Activated CD4-positive, CD25-positive, alpha-beta regulatory T cell treated with anti-CD3 and anti-CD28 coated beads, Interleukin-2, amount 50 U/mL, for 16 hours (primary cell): ENCODE measurements around the gene ZNF202.

ENCODE experiments used
- DNase-seq: peaks from one replicate; pipeline ENCODE4 v3.0.0-alpha.2; 2020; ENCODE audit warnings: low read depth, low spot score

The ZNF202 gene

DNA sequence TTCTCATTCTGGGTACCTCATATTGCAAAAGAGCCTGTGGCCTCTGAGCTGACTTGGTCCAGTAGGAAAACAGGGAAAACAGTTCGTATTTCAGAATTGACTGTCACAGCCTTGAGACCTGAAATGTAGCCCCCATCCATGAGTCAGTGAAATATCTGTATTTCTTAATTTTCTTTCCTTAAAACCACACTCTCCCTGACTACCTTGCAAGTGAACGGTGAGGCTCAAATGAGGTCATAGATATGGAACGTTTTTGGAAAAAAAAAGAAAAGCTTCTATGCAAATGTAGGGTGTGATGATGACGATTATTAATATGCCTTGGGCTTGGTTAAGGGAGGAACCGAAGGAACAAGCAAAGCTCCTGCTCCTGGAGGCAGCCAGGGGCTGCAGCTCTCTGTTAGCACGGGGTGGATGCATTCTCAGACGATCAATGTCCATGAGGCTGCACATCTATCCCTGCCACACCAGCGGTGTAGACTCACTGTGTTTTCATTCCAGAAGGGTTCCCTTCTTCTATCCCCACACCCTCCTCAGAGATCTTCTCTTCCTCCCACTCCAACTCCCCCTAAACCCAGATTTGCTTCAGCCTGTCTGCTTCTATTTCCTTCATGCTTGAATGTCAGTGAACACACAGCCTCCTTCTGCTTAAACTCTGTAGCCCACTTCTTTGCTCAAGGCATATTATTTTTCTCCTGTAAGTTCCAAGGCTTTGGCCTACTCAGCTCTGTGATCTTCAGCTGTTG is 57.9 kb downstream of the ZNF202 start:
- no peak for DNase-seq

- DNase-seq = no peak
Measured at GRCh38 chr11:123682696-123683410, 58.6 kb downstream of the ZNF202 start.

GRCh38 chr11:123681030-123681429 is 60.4 kb downstream of the ZNF202 start:
- no peak for DNase-seq

DNA sequence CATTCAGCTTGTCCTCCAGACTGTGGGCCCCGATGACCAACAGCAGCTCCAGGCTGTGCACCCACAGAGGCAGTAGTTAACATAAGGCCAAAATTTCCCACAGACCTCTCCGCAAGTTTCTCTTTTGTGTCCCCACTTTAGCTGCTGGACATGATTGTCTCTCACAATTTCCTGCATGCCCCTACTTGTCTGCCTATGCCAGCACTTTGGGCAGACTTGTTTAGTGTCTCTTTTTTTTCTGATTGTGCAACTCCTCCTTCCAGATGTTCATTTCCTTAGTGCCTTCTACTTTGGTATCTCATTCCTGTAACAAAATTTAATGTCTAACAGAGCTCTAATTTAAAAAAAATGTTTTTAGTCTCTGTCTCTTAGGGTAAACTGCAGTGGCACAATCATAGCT is 63.2 kb downstream of the ZNF202 start:
- DNase-seq = no peak

GRCh38 chr11:123677510-123677909 is 64.0 kb downstream of the ZNF202 start:
- no peak for DNase-seq

DNA sequence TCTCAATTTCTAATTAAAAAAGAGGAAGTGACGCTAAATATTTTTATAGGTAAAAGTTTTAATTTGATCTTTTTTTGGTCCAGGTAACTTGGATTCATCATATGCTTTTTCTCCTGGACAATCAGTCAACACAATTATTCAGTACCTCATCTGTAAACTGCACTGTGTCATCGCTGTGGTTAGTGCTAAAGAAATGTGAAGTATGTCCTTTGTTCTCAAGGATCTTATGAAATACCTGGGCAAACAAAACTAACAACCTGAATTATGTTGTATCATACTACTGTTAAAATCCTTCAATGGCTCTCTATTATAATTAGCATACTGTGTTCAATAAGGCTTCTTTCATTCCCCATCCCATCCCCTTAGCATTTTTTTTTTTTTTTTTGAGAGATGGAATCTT is 67.2 kb downstream of the ZNF202 start:
- DNase-seq = no peak
